K562 (cell line): Measurements from ENCODE around the gene UBXN4. TPM values are rescaled to one million over a fixed set of nuclear protein-coding genes. Genes with fewer than 3 reads are reported as not detected.

ENCODE experiments used
- ATAC-seq: fragments of 200-7000 bp; cut with Tn5 transposase; 3 replicates; pipeline ENCODE4 v1.9.1; 2020; ENCODE audit warnings: moderate library complexity
- BruUV-seq: library from RNA; stranded (reverse); fragments of 400-500 nt; replicated peaks from 2 replicates; lab custom pipeline; 2021; lab: Mats Ljungman, UMichigan
- CTCF ChIA-PET: fragments of 300-600 bp; formaldehyde crosslinking; extraction: SDS; loops from one replicate; lab custom pipeline; 2021; ENCODE audit warnings: low intra/inter-chr PET ratio; lab: Yijun Ruan, JAX
- POLR2A ChIA-PET: fragments of 300-600, 350-650 bp; sonication (Branson Sonifier 250); formaldehyde crosslinking; extraction: SDS; loops from one replicate; lab custom pipeline; 2021; ENCODE audit warnings: antibody characterized with exemption, inconsistent platforms; lab: Yijun Ruan, JAX
- DNase-seq, 4 experiments: peaks; one replicate each; pipeline versions ENCODE4 v3.0.0 to v3.0.0-alpha.2; 2011 to 2018; ENCODE audit warnings: low spot score in 3 of 4, mixed read lengths in 3 of 4; ENCODE audit errors: extremely low read depth in 1 of 4
- FAIRE-seq: peaks from 2 replicates; lab custom pipeline; 2011; peaks lifted over from hg19 to GRCh38; lab: Jason Lieb, UNC
- H2AFZ ChIP-seq: 2 replicates; pipeline ENCODE4 v1.6.0; 2011; ENCODE audit warnings: low read depth, low read length, control low read depth, inconsistent platforms
- H3K27ac ChIP-seq: fragments of 200-600 bp; 3 replicates; pipeline ENCODE4 v1.8.0; 2011; ENCODE audit warnings: low read depth, mild to moderate bottlenecking, control low read depth, inconsistent platforms, low read length, moderate library complexity, mixed read lengths; ENCODE audit errors: extremely low read depth
- H3K27me3 ChIP-seq, 2 experiments: fragments of 300-600 bp in 1 of 2; 2 replicates in 1 of 2; 3 replicates in 1 of 2; pipeline versions ENCODE4 v1.6.0 to v1.8.0; 2011; ENCODE audit warnings: inconsistent platforms in 2 of 2, low read length in 2 of 2, mild to moderate bottlenecking in 1 of 2, mixed read lengths in 1 of 2, moderate library complexity in 1 of 2; ENCODE audit not compliant: control insufficient read depth in 2 of 2, insufficient read depth in 2 of 2
- H3K36me3 ChIP-seq: fragments of 300-600 bp; 3 replicates; pipeline ENCODE4 v1.8.0; 2011; ENCODE audit warnings: mild to moderate bottlenecking, low read length, inconsistent platforms; ENCODE audit not compliant: control insufficient read depth, insufficient read depth
- H3K4me1 ChIP-seq, 2 experiments: fragments of 200-600 bp in 1 of 2; replicated peaks in 1 of 2; 2 replicates in 1 of 2; 3 replicates in 1 of 2; pipeline versions ENCODE4 v1.5.1 to v1.8.0; 2011; ENCODE audit warnings: inconsistent platforms in 2 of 2, low read length in 2 of 2, mild to moderate bottlenecking in 1 of 2, mixed read lengths in 1 of 2, moderate library complexity in 1 of 2; ENCODE audit not compliant: control insufficient read depth in 2 of 2, insufficient read depth in 2 of 2
- H3K4me2 ChIP-seq: 2 replicates; pipeline ENCODE4 v1.6.1; 2011; ENCODE audit warnings: low read length, control low read depth, inconsistent platforms, mixed read lengths; ENCODE audit not compliant: insufficient read depth
- H3K4me3 ChIP-seq: fragments of 200-600 bp; sonication (generic), shearing (Covaris generic); 2 replicates; pipeline ENCODE4 v1.5.1; 2016; ENCODE audit warnings: control low read depth, inconsistent platforms
- H3K79me2 ChIP-seq: fragments of 200-600 bp; 3 replicates; pipeline ENCODE4 v1.8.0; 2011; ENCODE audit warnings: low read length, inconsistent platforms; ENCODE audit not compliant: control insufficient read depth, insufficient read depth
- H3K9ac ChIP-seq, 2 experiments: 2 replicates each; pipeline versions ENCODE4 v1.6.0 to v1.6.1; 2011; ENCODE audit warnings: low read depth in 2 of 2, low read length in 2 of 2, control low read depth in 1 of 2, inconsistent platforms in 1 of 2, mild to moderate bottlenecking in 1 of 2, mixed read lengths in 1 of 2; ENCODE audit not compliant: insufficient read depth in 1 of 2
- H3K9me1 ChIP-seq: one replicate; pipeline ENCODE4 v1.6.0; 2011; ENCODE audit warnings: inconsistent platforms, mild to moderate bottlenecking, low read length, moderate library complexity; ENCODE audit not compliant: control insufficient read depth, insufficient read depth
- H3K9me3 ChIP-seq: replicated peaks from 2 replicates; pipeline ENCODE4 v1.5.1; 2011; ENCODE audit warnings: low read depth, low read length, inconsistent platforms; ENCODE audit not compliant: control insufficient read depth, insufficient read depth
- H4K20me1 ChIP-seq: replicated peaks from 2 replicates; pipeline ENCODE4 v1.6.1; 2011; ENCODE audit warnings: low read length, inconsistent platforms, mixed read lengths; ENCODE audit not compliant: control insufficient read depth, insufficient read depth
- FOXA3 ChIP-seq, 2 experiments: fragments of 450-650 bp in 1 of 2; sonication (generic) in 1 of 2; formaldehyde crosslinking; IDR thresholded peaks in 1 of 2; conservative IDR thresholded peaks in 1 of 2; 2 replicates each; pipeline versions ENCODE4 v1.4.0 to v1.8.0; 2020 to 2022; ENCODE audit warnings: mild to moderate bottlenecking in 2 of 2, missing genetic modification reagents in 1 of 2
- NUFIP1 ChIP-seq: fragments of 450-650 bp; IDR thresholded peaks from 2 replicates; pipeline ENCODE4 v1.6.1; 2018; ENCODE audit not compliant: partially characterized antibody
- PPARD ChIP-seq: fragments of 250-450 bp; sonication (Bioruptor Pico); IDR thresholded peaks from 2 replicates; pipeline ENCODE4 v1.8.0; 2022; ENCODE audit warnings: inconsistent platforms, mild to moderate bottlenecking, moderate library complexity
- SIN3B ChIP-seq: fragments of 450-650 bp; IDR thresholded peaks from 2 replicates; pipeline ENCODE4 v1.6.1; 2017; ENCODE audit warnings: low read depth, mild to moderate bottlenecking, moderate library complexity
- YY1 ChIP-seq, 3 experiments: IDR thresholded peaks; 2 replicates each; pipeline ENCODE4 v1.6.1; 2011; ENCODE audit warnings: low read length in 2 of 3, mild to moderate bottlenecking in 2 of 3, moderate library complexity in 2 of 3, borderline replicate concordance in 1 of 3, control low read depth in 1 of 3, low read depth in 1 of 3; ENCODE audit not compliant: insufficient read depth in 3 of 3, insufficient replicate concordance in 2 of 3, control insufficient read depth in 1 of 3, insufficient read length in 1 of 3; ENCODE audit errors: extremely low read depth in 1 of 3
- WGBS: fragments of 100-300 bp; shearing (Covaris generic); methylation state at CpG from one replicate; pipeline ENCODE4 v1.1.6; 2016; ENCODE audit warnings: low coverage, mixed read lengths; ENCODE audit not compliant: insufficient coverage; ENCODE audit errors: missing lambda C conversion rate; 5-methylcytosine and 5-hydroxymethylcytosine counted together
- in situ Hi-C: fragments of 300-500 bp; cut with MboI; formaldehyde crosslinking; loops from 4 replicates; pipeline ENCODE4 v1.15.0; 2018; ENCODE audit warnings: inconsistent platforms, mixed read lengths
- intact Hi-C: fragments of 100-400 bp; cut with micrococcal nuclease; formaldehyde crosslinking; loops from 2 replicates; pipeline ENCODE4 v1.14.2; 2022
- polyA plus RNA-seq, 8 experiments: library from polyadenylated mRNA; depleted of rRNA in 4 of 8; stranded (reverse) in 5 of 8; unstranded in 3 of 8; fragments of >200 nt; fragmentation: Nextera tagmentation in 2 of 8; fragmentation: Illumina TruSeq in 1 of 8; extraction: Ambion mirVana in 2 of 8; extraction: Trizol in 1 of 8; gene quantifications; 2 replicates each; pipeline versions ENCODE4 v1.2.1 to v1.2.3, GENCODE V29; 2011 to 2014; ENCODE audit warnings: inconsistent platforms in 1 of 8, missing spikeins in 1 of 8
- total RNA-seq, 7 experiments: library from RNA; depleted of rRNA in 6 of 7; stranded (reverse); fragments of >200 nt in 6 of 7; fragmentation: Illumina TruSeq in 2 of 7; extraction: Trizol in 2 of 7; gene quantifications; 2 replicates each; pipeline versions ENCODE4 v1.2.1 to v1.2.3, GENCODE V29; 2011 to 2021; ENCODE audit warnings: low replicate concordance in 1 of 7

UBXN4 gene
- total and polyA plus RNA-seq, 9 of the 15 experiments (the other 6 are each of a cell fraction or from before 2014, with no cell fraction given): 30.4 to 127 (median 55.3) TPM

- no peak for TF ChIP-seq YY1 (IDR thresholded peaks at IDR 0.05; ENCODE audit: borderline replicate concordance in 1 of 3, control insufficient read depth in 1 of 3, extremely low read depth in 1 of 3, insufficient read depth in 3 of 3, insufficient read length in 1 of 3, insufficient replicate concordance in 2 of 3, low read depth in 1 of 3, low read length in 2 of 3)
- TF ChIP-seq, all 486 proteins: peak for 10
Observed at GRCh38 chr2:135728064-135728743, 13.5 kb upstream of the UBXN4 start (continued).

GRCh38 chr2:135732561-135732960 is 9.1 kb upstream of the UBXN4 start:
- peaks cover 0 to 3% of the 10 kb centered on the region in 2 experiments; a peak in 3 of 5 replicates for H3K4me1 ChIP-seq
- no peaks in the 10 kb centered on the region for H3K79me2 ChIP-seq
- POLR2A ChIA-PET: interaction anchor here (0.7 to 1.1 kb wide), 2 partner anchors 15 to 70 kb away, joined by 3 read pairs; no protein-coding TSS in a partner anchor
- no peak overlapping the region for H3K4me3 ChIP-seq
- H3K9me1 ChIP-seq: no peaks in the 10 kb centered on the region
- H3K27me3 ChIP-seq: no peaks in the 10 kb centered on the region
- CTCF ChIA-PET: no interaction called here
- FAIRE-seq: no peak
- no peaks in the 10 kb centered on the region for H3K9me3 ChIP-seq
- intact Hi-C loops: no loop called here
- TF ChIP-seq SIN3B (no peak), FOXA3 (CRISPR knock-in tag; conservative IDR thresholded peaks at IDR 0.05 in 1 of 2, IDR thresholded peaks at IDR 0.05 in 1 of 2) (no peak), PPARD (CRISPR knock-in tag) (no peak), NUFIP1 (no peak)
- TF ChIP-seq, all 486 proteins: peak for 0
- H3K4me2 ChIP-seq: no peak overlapping the region
- ATAC-seq: peak; percentile 9; the same call in 1 of the 3 replicates
- no peaks in the 10 kb centered on the region for H3K36me3 ChIP-seq
- no peaks in the 10 kb centered on the region for H4K20me1 ChIP-seq
- in situ Hi-C loops: no loop called here
- WGBS: 65% methylated on average over 5 of the region's 5 CpGs
- no TSS peak for BruUV-seq
- peak overlapping the region in 1 of 2 experiments; percentile 10; a peak in 1 of 4 replicates for H3K9ac ChIP-seq
- H2AFZ ChIP-seq: peak overlapping the region; percentile 56; the same call in 1 of the 2 replicates
- H3K27ac ChIP-seq: no peak overlapping the region
- DNase-seq: no peak
